Stimulated activated CD4-positive, alpha-beta T cell treated with anti-CD3 and anti-CD28 coated beads, TNF-alpha, amount 100 ng/mL, for 4 hours (primary cell): ENCODE data around the gene FBLN1.
"Not testable (repeated sequence)": the region's sequence is repeated elsewhere in the genome, so short reads cannot be mapped to it uniquely, and the experiment has no call there.

Experiments used
- DNase-seq, 3 experiments: peaks; one replicate each; pipeline ENCODE4 v3.0.0-alpha.2; 2020; ENCODE audit warnings: low read depth in 3 of 3

FBLN1 gene

GRCh38 chr22:45477366-45478107 lies 25.1 kb upstream of the FBLN1 start:
- no peak for DNase-seq

GRCh38 chr22:45478108-45478771 lies 24.4 kb upstream of the FBLN1 start:
- no peak for DNase-seq

GRCh38 chr22:45480717-45481116 lies 22.0 kb upstream of the FBLN1 start:
- DNase-seq: no peak

GRCh38 chr22:45481661-45482060 lies 21.0 kb upstream of the FBLN1 start:
- DNase-seq: no peak

- DNase-seq: no peak
Measured at GRCh38 chr22:45482169-45482568, 20.5 kb upstream of the FBLN1 start.

GRCh38 chr22:45483319-45483718 lies 19.4 kb upstream of the FBLN1 start:
- no peak for DNase-seq

- DNase-seq: no peak
Measured at GRCh38 chr22:45483918-45484499, 18.7 kb upstream of the FBLN1 start.

- no peak for DNase-seq
Measured at GRCh38 chr22:45484742-45485141, 17.9 kb upstream of the FBLN1 start.

GRCh38 chr22:45485261-45485660 lies 17.4 kb upstream of the FBLN1 start:
- no peak for DNase-seq

GRCh38 chr22:45488764-45489370 lies 13.8 kb upstream of the FBLN1 start:
- DNase-seq: no peak

GRCh38 chr22:45490836-45491235 lies 11.8 kb upstream of the FBLN1 start:
- DNase-seq: no peak

- no peak for DNase-seq
Measured at GRCh38 chr22:45491841-45492240, 10.8 kb upstream of the FBLN1 start.

GRCh38 chr22:45493286-45493771 lies 9.4 kb upstream of the FBLN1 start:
- DNase-seq: no peak

GRCh38 chr22:45494306-45494705 lies 8.4 kb upstream of the FBLN1 start:
- not testable (repeated sequence) for DNase-seq

GRCh38 chr22:45495616-45496015 lies 7.1 kb upstream of the FBLN1 start:
- DNase-seq: not testable (repeated sequence)

GRCh38 chr22:45496451-45496941 lies 6.2 kb upstream of the FBLN1 start:
- no peak for DNase-seq

- no peak for DNase-seq
Measured at GRCh38 chr22:45497351-45498145, 5.1 kb upstream of the FBLN1 start.

- DNase-seq: no peak
Measured at GRCh38 chr22:45499746-45500145, 2.9 kb upstream of the FBLN1 start.

GRCh38 chr22:45503050-45503815 lies 550 bp downstream of the FBLN1 start:
- no peak for DNase-seq

- DNase-seq: no peak
Measured at GRCh38 chr22:45503816-45504372, 1.2 kb downstream of the FBLN1 start.
